ENCODE results near the gene GABPB1. TPM values are rescaled to one million over a fixed set of nuclear protein-coding genes. Genes with fewer than 3 reads are reported as not detected.

The GABPB1 gene
- total RNA-seq, 1 experiment from 2014 or later = 45.0 TPM

DNA sequence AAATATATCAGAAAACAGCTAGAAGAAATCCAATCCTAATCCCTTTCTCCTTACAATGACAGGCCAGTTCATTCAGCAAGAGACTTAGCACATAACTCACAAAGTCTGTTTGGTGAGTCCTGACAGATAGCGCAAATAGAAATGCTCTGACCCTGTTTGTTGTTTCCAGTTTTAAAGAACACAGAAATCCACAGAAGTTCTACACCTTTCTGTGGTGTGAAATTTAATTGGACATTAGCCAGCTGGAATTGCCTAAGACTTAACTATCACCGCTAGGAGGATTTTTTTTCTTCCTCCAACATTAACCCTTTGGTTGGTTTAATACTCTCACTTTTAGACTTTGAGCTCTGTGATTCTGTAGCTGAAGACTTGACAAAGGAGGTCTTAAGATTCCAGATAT is 120.2 kb downstream of the GABPB1 start:
- no peak overlapping the region for H2BK15ac ChIP-seq (ENCODE audit: low read depth, low read length)
- no peak overlapping the region for H3K27ac Mint-ChIP-seq
- no peak for DNase-seq
- H2AFZ ChIP-seq (ENCODE audit: low read length) = no peak overlapping the region
- no peaks in the 10 kb centered on the region for H3K9me3 Mint-ChIP-seq
- no peaks in the 10 kb centered on the region for H3K79me2 ChIP-seq (ENCODE audit: insufficient read depth, low read length)
- no peak overlapping the region for H3K4me2 ChIP-seq (ENCODE audit: insufficient read depth, insufficient read length, low read length)
- H3K4me3 Mint-ChIP-seq = no peak overlapping the region
- no peaks in the 10 kb centered on the region for H3K27me3 ChIP-seq (ENCODE audit: insufficient read depth, low read length)
- no peak overlapping the region for H4K91ac ChIP-seq (ENCODE audit: insufficient read length, low read depth, low read length)
- H2AK5ac ChIP-seq (ENCODE audit: insufficient read length, low read length) = no peak overlapping the region
- WGBS (ENCODE audit: extremely low coverage, insufficient read length, low lambda C conversion rate) = no CpG with 5 or more reads among the region's 2 CpGs
- H3K14ac ChIP-seq (ENCODE audit: insufficient read depth, low read length) = no peak overlapping the region
- H3K4me1 ChIP-seq (ENCODE audit: insufficient read depth, low read length) = no peaks in the 10 kb centered on the region
- no peak overlapping the region for H4K5ac ChIP-seq (ENCODE audit: insufficient read length, low read depth, low read length)
- H4K8ac ChIP-seq (replicated peaks; ENCODE audit: insufficient read length, low read depth, low read length) = no peak overlapping the region
- peaks cover 0 to 4% of the 10 kb centered on the region in 2 experiments; a peak in 1 of 4 replicates for H3K4me1 Mint-ChIP-seq
- no peak overlapping the region for H3K27ac ChIP-seq (ENCODE audit: insufficient read length, low read depth, low read length)
- no peak overlapping the region for H3K56ac ChIP-seq (ENCODE audit: insufficient read length, low read depth, low read length)
- H3K23ac ChIP-seq (ENCODE audit: insufficient read length, low read depth, low read length) = no peak overlapping the region
- no peak overlapping the region for H2BK12ac ChIP-seq (ENCODE audit: insufficient read length, low read depth, low read length)
- H3K18ac ChIP-seq (ENCODE audit: insufficient read length, low read depth, low read length) = no peak overlapping the region
- H2BK120ac ChIP-seq (ENCODE audit: low read depth, low read length, poor library complexity, severe bottlenecking) = no peak overlapping the region
- no peaks in the 10 kb centered on the region for H3K9me3 ChIP-seq (ENCODE audit: control insufficient read depth, low read depth, low read length)
- H3K9ac ChIP-seq (ENCODE audit: extremely low read depth, insufficient read length, low read length) = no peak overlapping the region
- TF ChIP-seq, protein P1, sequence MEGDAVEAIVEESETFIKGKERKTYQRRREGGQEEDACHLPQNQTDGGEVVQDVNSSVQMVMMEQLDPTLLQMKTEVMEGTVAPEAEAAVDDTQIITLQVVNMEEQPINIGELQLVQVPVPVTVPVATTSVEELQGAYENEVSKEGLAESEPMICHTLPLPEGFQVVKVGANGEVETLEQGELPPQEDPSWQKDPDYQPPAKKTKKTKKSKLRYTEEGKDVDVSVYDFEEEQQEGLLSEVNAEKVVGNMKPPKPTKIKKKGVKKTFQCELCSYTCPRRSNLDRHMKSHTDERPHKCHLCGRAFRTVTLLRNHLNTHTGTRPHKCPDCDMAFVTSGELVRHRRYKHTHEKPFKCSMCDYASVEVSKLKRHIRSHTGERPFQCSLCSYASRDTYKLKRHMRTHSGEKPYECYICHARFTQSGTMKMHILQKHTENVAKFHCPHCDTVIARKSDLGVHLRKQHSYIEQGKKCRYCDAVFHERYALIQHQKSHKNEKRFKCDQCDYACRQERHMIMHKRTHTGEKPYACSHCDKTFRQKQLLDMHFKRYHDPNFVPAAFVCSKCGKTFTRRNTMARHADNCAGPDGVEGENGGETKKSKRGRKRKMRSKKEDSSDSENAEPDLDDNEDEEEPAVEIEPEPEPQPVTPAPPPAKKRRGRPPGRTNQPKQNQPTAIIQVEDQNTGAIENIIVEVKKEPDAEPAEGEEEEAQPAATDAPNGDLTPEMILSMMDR (conservative IDR thresholded peaks at IDR 0.05) = no peak
- H3T11ph ChIP-seq (ENCODE audit: low read length) = no peak overlapping the region
- H3K4ac ChIP-seq (ENCODE audit: low read depth, low read length) = no peak overlapping the region
- no peaks in the 10 kb centered on the region for H4K20me1 ChIP-seq (ENCODE audit: control insufficient read depth, insufficient read depth, insufficient read length)
- no peak overlapping the region for H2BK5ac ChIP-seq (ENCODE audit: insufficient read length, low read length)
- no peaks in the 10 kb centered on the region for H3K27me3 Mint-ChIP-seq (ENCODE audit: low read depth)
- H3K79me1 ChIP-seq (ENCODE audit: insufficient read depth, low read depth, low read length, poor library complexity, severe bottlenecking) = no peaks in the 10 kb centered on the region
- no peaks in the 10 kb centered on the region for H3K36me3 Mint-ChIP-seq (ENCODE audit: insufficient read depth in 1 of 3, low read depth in 3 of 3)
- no peak overlapping the region for H2BK20ac ChIP-seq (ENCODE audit: low read depth, low read length, poor library complexity, severe bottlenecking)
- no peaks in the 10 kb centered on the region for H3K23me2 ChIP-seq (ENCODE audit: insufficient read length, low read depth, low read length, poor library complexity, severe bottlenecking)
